Breast epithelium (tissue), 3 donors: Measurements from ENCODE around the gene GPC5.

Source experiments
- CTCF ChIP-seq, 3 donors: fragments of 450-650 bp; IDR thresholded peaks; one replicate each; pipeline ENCODE4 v1.5.1; 2016 to 2017; ENCODE audit warnings: antibody characterized with exemption in 3 of 3, mild to moderate bottlenecking in 3 of 3, moderate library complexity in 3 of 3
- POLR2A ChIP-seq: fragments of 450-650 bp; IDR thresholded peaks from one replicate; pipeline ENCODE4 v1.6.1; 2016; ENCODE audit warnings: antibody characterized with exemption, mild to moderate bottlenecking, moderate library complexity

DNA sequence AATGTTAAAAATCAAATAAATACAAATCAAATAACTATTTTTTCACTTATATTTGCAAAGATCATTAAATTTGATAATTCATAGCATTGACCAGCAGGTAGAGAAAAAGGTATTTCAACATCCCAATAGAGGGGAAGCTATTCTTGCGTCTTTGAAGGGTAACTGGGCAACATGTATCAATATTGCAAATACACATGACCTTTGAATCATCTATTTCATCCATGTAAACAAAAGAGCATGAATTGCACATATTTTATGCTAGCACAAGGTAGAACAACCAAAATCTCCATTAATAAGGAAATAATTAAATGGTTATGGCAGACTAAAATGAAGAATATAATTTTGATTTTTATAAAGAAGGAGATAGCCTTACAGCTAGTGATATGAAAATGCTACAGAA lies 372.8 kb downstream of the GPC5 start:
- TF ChIP-seq CTCF (IDR thresholded peaks at IDR 0.05) (no peak), POLR2A (no peak)
